Trophoblast cell (in vitro differentiated cells and primary cell): Measurements from ENCODE around the gene CEP83.

ENCODE experiments used
- DNase-seq, 2 donors: peaks; one replicate each; pipeline ENCODE4 v3.0.0-alpha.2; 2016
- H2AFZ ChIP-seq: 2 replicates; pipeline ENCODE4 v1.6.1; 2013; ENCODE audit warnings: low read length, moderate library complexity, mild to moderate bottlenecking; ENCODE audit not compliant: insufficient read depth, poor library complexity
- H2AK5ac ChIP-seq: 2 replicates; pipeline ENCODE4 v1.6.1; 2013; ENCODE audit warnings: mild to moderate bottlenecking, low read length
- H2BK120ac ChIP-seq: 2 replicates; pipeline ENCODE4 v1.6.1; 2013; ENCODE audit warnings: low read length, mild to moderate bottlenecking, moderate library complexity; ENCODE audit not compliant: insufficient read depth, poor library complexity
- H2BK12ac ChIP-seq: 2 replicates; pipeline ENCODE4 v1.6.1; 2013; ENCODE audit warnings: mild to moderate bottlenecking, low read length, moderate library complexity
- H2BK5ac ChIP-seq: 2 replicates; pipeline ENCODE4 v1.6.1; 2013; ENCODE audit warnings: low read length, low read depth, moderate library complexity, mild to moderate bottlenecking; ENCODE audit not compliant: poor library complexity
- H3K14ac ChIP-seq: 2 replicates; pipeline ENCODE4 v1.6.1; 2013; ENCODE audit warnings: mild to moderate bottlenecking, low read length
- H3K18ac ChIP-seq: 2 replicates; pipeline ENCODE4 v1.6.1; 2013; ENCODE audit warnings: mild to moderate bottlenecking, low read length
- H3K23ac ChIP-seq: 2 replicates; pipeline ENCODE4 v1.6.1; 2013; ENCODE audit warnings: low read length
- H3K27ac ChIP-seq: 2 replicates; pipeline ENCODE4 v1.5.1; 2013; ENCODE audit warnings: low read depth, mild to moderate bottlenecking, inconsistent platforms, low read length, moderate library complexity
- H3K27me3 ChIP-seq: 2 replicates; pipeline ENCODE4 v1.6.1; 2013; ENCODE audit warnings: inconsistent platforms, mild to moderate bottlenecking, low read length, moderate library complexity; ENCODE audit not compliant: insufficient read depth
- H3K36me3 ChIP-seq, 2 experiments: 1 replicate in 1 of 2; 2 replicates in 1 of 2; pipeline ENCODE4 v1.6.1; 2013; ENCODE audit warnings: low read length in 2 of 2, mild to moderate bottlenecking in 2 of 2, moderate library complexity in 1 of 2; ENCODE audit not compliant: insufficient read depth in 2 of 2, control insufficient read depth in 1 of 2
- H3K4ac ChIP-seq: 2 replicates; pipeline ENCODE4 v1.6.1; 2013; ENCODE audit warnings: low read depth, mild to moderate bottlenecking, low read length, moderate library complexity
- H3K4me1 ChIP-seq, 2 experiments: 1 replicate in 1 of 2; 2 replicates in 1 of 2; pipeline ENCODE4 v1.6.1; 2013; ENCODE audit warnings: low read length in 2 of 2, mild to moderate bottlenecking in 2 of 2, moderate library complexity in 1 of 2; ENCODE audit not compliant: insufficient read depth in 2 of 2, control insufficient read depth in 1 of 2
- H3K4me2 ChIP-seq: 2 replicates; pipeline ENCODE4 v1.6.1; 2013; ENCODE audit warnings: inconsistent platforms, mild to moderate bottlenecking, low read length, moderate library complexity
- H3K4me3 ChIP-seq: 2 replicates; pipeline ENCODE4 v1.5.1; 2013; ENCODE audit warnings: mild to moderate bottlenecking, low read depth, low read length, inconsistent platforms
- H3K79me1 ChIP-seq: one replicate; pipeline ENCODE4 v1.6.1; 2013; ENCODE audit warnings: low read length
- H3K79me2 ChIP-seq: 2 replicates; pipeline ENCODE4 v1.6.1; 2013; ENCODE audit warnings: low read length, mild to moderate bottlenecking; ENCODE audit not compliant: control insufficient read depth, insufficient read depth, poor library complexity
- H3K9ac ChIP-seq: 2 replicates; pipeline ENCODE4 v1.6.1; 2013; ENCODE audit warnings: mild to moderate bottlenecking, low read length
- H3K9me3 ChIP-seq: 2 replicates; pipeline ENCODE4 v1.6.1; 2013; ENCODE audit warnings: low read depth, mild to moderate bottlenecking, control low read depth, inconsistent platforms, low read length; ENCODE audit not compliant: insufficient read depth
- H4K12ac ChIP-seq: 2 replicates; pipeline ENCODE4 v1.6.1; 2013; ENCODE audit warnings: low read depth, mild to moderate bottlenecking, low read length, moderate library complexity
- H4K8ac ChIP-seq: 2 replicates; pipeline ENCODE4 v1.6.1; 2013; ENCODE audit warnings: low read depth, mild to moderate bottlenecking, low read length, moderate library complexity
- H4K91ac ChIP-seq: one replicate; pipeline ENCODE4 v1.6.1; 2013; ENCODE audit warnings: low read depth, mild to moderate bottlenecking, low read length, moderate library complexity
- WGBS: extraction: QIAGEN DNeasy Blood & Tissue Kit; methylation state at CpG from one replicate; pipeline ENCODE4 v1.1.7; 2013; ENCODE audit warnings: missing lambda C conversion rate; ENCODE audit not compliant: insufficient read length, insufficient coverage; ENCODE audit errors: extremely low coverage; 5-methylcytosine and 5-hydroxymethylcytosine counted together

CEP83 gene

GRCh38 chr12:94326727-94327126, 132.9 kb downstream of the CEP83 start:
- no peak overlapping the region for H3K4me3 ChIP-seq

DNA sequence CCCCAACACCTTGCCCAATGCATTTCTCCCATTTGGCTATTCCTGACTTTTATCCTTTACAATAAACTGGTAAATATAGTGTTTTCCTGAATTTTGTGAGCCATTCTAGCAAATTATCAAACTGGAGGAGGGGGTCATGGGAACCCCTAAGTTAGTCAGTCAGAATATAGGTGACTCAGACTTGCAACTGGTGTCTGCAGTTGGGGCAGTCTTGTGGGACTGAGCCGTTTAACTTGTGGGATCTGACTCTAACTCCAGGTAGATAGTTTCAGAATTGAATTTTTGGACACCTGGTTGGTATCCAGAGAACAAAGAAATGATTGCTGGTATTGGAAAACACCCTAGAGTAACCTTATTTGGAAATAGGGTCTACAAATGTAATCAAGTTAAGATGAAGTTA, 133.4 kb downstream of the CEP83 start:
- no peaks in the 10 kb centered on the region for H3K79me2 ChIP-seq
- H2BK120ac ChIP-seq = no peak overlapping the region
- no peak overlapping the region for H3K9ac ChIP-seq
- no peak overlapping the region for H3K27ac ChIP-seq
- no peak overlapping the region for H3K4me2 ChIP-seq
- H3K4ac ChIP-seq = no peak overlapping the region
- no peak overlapping the region for H3K23ac ChIP-seq
- H2AFZ ChIP-seq = no peak overlapping the region
- H3K18ac ChIP-seq = no peak overlapping the region
- H4K12ac ChIP-seq = no peak overlapping the region
- no peak overlapping the region for H3K4me3 ChIP-seq
- H2BK5ac ChIP-seq = no peak overlapping the region
- no peak overlapping the region for H2BK12ac ChIP-seq
- no peak for DNase-seq
- H3K27me3 ChIP-seq = no peaks in the 10 kb centered on the region
- peaks cover 8 to 12% of the 10 kb centered on the region in 2 experiments for H3K36me3 ChIP-seq
- no peak overlapping the region for H2AK5ac ChIP-seq
- peaks cover 5% of the 10 kb centered on the region for H3K9me3 ChIP-seq
- peaks cover 0 to 3% of the 10 kb centered on the region in 2 experiments for H3K4me1 ChIP-seq
- no CpG with 5 or more reads among the region's 1 CpG for WGBS
- no peak overlapping the region for H4K8ac ChIP-seq
- no peaks in the 10 kb centered on the region for H3K79me1 ChIP-seq
- no peak overlapping the region for H3K14ac ChIP-seq
- no peak overlapping the region for H4K91ac ChIP-seq

More at GRCh38 chr12:94326727-94327126, 132.9 kb downstream of the CEP83 start:
- DNase-seq = no peak
- Histone ChIP-seq H4K91ac (no peak overlapping the region), H2AK5ac (no peak overlapping the region), H3K9me3 (no peaks in the 10 kb centered on the region), H3K23ac (no peak overlapping the region), H3K79me2 (no peaks in the 10 kb centered on the region), H3K9ac (no peak overlapping the region), H3K4ac (no peak overlapping the region), H3K27me3 (no peaks in the 10 kb centered on the region), H4K12ac (no peak overlapping the region), H2AFZ (no peak overlapping the region), H2BK5ac (no peak overlapping the region), H3K79me1 (no peaks in the 10 kb centered on the region), H4K8ac (no peak overlapping the region), H2BK120ac (no peak overlapping the region), H2BK12ac (no peak overlapping the region), H3K4me2 (no peak overlapping the region), H3K18ac (no peak overlapping the region), H3K14ac (no peak overlapping the region), H3K36me3 (peaks cover 3 to 8% of the 10 kb centered on the region in 2 experiments), H3K4me1 (peaks cover 0 to 3% of the 10 kb centered on the region in 2 experiments), H3K27ac (no peak overlapping the region)

DNA sequence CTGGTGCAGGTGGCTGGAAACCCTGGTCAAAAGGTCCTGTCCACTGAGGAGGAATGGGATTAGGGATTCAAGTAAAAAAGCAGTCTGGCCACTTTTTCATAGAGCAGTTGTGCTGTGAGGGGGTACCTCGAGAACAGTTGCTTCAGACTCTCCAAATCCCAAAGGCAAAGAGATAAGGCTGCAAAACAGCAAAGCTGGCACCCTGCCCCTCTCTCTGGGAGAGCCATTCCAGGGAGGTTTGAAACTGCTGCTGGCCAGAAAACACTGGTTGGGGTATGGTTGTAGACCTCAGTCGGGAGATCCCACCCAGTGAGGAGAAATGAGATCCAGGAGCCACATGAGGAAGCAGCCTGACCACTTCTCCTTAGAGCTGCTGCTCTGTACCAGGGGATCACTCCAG, 137.3 kb downstream of the CEP83 start:
- H3K9me3 ChIP-seq = peaks cover 5% of the 10 kb centered on the region
- no peak overlapping the region for H4K8ac ChIP-seq
- H3K23ac ChIP-seq = no peak overlapping the region
- peaks cover 8 to 13% of the 10 kb centered on the region in 2 experiments for H3K36me3 ChIP-seq
- H3K27me3 ChIP-seq = no peaks in the 10 kb centered on the region
- H3K4me3 ChIP-seq = no peak overlapping the region
- no peak overlapping the region for H2AFZ ChIP-seq
- no peaks in the 10 kb centered on the region for H3K79me1 ChIP-seq
- no peak for DNase-seq
- H3K4me1 ChIP-seq = peaks cover 0 to 3% of the 10 kb centered on the region in 2 experiments
- no peak overlapping the region for H3K4me2 ChIP-seq
- no peaks in the 10 kb centered on the region for H3K79me2 ChIP-seq
- no peak overlapping the region for H4K12ac ChIP-seq
- H2BK5ac ChIP-seq = no peak overlapping the region
- no peak overlapping the region for H3K18ac ChIP-seq
- no peak overlapping the region for H2AK5ac ChIP-seq
- no peak overlapping the region for H2BK120ac ChIP-seq
- H4K91ac ChIP-seq = no peak overlapping the region
- no CpG with 5 or more reads among the region's 2 CpGs for WGBS
- no peak overlapping the region for H3K27ac ChIP-seq
- H3K4ac ChIP-seq = no peak overlapping the region
- no peak overlapping the region for H2BK12ac ChIP-seq
- no peak overlapping the region for H3K9ac ChIP-seq
- no peak overlapping the region for H3K14ac ChIP-seq

GRCh38 chr12:94320109-94320508, 139.6 kb downstream of the CEP83 start:
- Histone ChIP-seq H3K18ac (no peak overlapping the region), H3K79me1 (no peaks in the 10 kb centered on the region), H4K8ac (no peak overlapping the region), H3K23ac (no peak overlapping the region), H3K4me3 (no peak overlapping the region), H3K9me3 (peaks cover 5% of the 10 kb centered on the region), H3K36me3 (peaks cover 8 to 13% of the 10 kb centered on the region in 2 experiments), H3K14ac (no peak overlapping the region), H4K91ac (no peak overlapping the region), H3K27me3 (no peaks in the 10 kb centered on the region), H3K27ac (no peak overlapping the region), H3K9ac (no peak overlapping the region), H3K4me1 (no peaks in the 10 kb centered on the region), H2BK120ac (no peak overlapping the region), H3K4ac (no peak overlapping the region), H2AK5ac (no peak overlapping the region), H2AFZ (no peak overlapping the region), H2BK12ac (no peak overlapping the region), H4K12ac (no peak overlapping the region), H2BK5ac (no peak overlapping the region), H3K79me2 (no peaks in the 10 kb centered on the region), H3K4me2 (no peak overlapping the region)
- DNase-seq = no peak
